ENCODE data around the gene IL17RD. TPM values are rescaled to one million over a fixed set of nuclear protein-coding genes. Genes with fewer than 3 reads are reported as not detected.

The IL17RD gene
- total RNA-seq, 1 donor from 2014 or later: 3.4 TPM

- H3K36me3 ChIP-seq: no peaks in the 10 kb centered on the region
- DNase-seq (ENCODE audit: low spot score in 2 of 2): no peak
- no peak for TF ChIP-seq CTCF (IDR thresholded peaks at IDR 0.05)
- H3K4me3 ChIP-seq: no peak overlapping the region
- H3K4me1 ChIP-seq: peaks cover 0 to 16% of the 10 kb centered on the region in 2 donors
- no peaks in the 10 kb centered on the region for H3K27me3 ChIP-seq
- no peaks in the 10 kb centered on the region for H3K9me3 ChIP-seq
- intact Hi-C loops (cut with DNase I): no loop called here
- H3K27ac ChIP-seq: no peak overlapping the region
Observed at GRCh38 chr3:57066471-57066870, 98.7 kb downstream of the IL17RD start.

- Histone ChIP-seq H3K4me3 (no peak overlapping the region), H3K9me3 (no peaks in the 10 kb centered on the region), H3K4me1 (peaks cover 0 to 16% of the 10 kb centered on the region in 2 donors), H3K27me3 (no peaks in the 10 kb centered on the region), H3K27ac (no peak overlapping the region), H3K36me3 (no peaks in the 10 kb centered on the region)
- intact Hi-C loops (cut with DNase I): no loop called here
- no peak for DNase-seq (ENCODE audit: low spot score in 2 of 2)
- no peak for TF ChIP-seq CTCF (IDR thresholded peaks at IDR 0.05)
Observed at GRCh38 chr3:57065588-57065987, 99.6 kb downstream of the IL17RD start.

GRCh38 chr3:57064572-57064971 lies 100.6 kb downstream of the IL17RD start:
- Histone ChIP-seq H3K4me1 (peaks cover 0 to 18% of the 10 kb centered on the region in 2 donors), H3K27ac (no peak overlapping the region), H3K36me3 (no peaks in the 10 kb centered on the region), H3K27me3 (no peaks in the 10 kb centered on the region), H3K9me3 (no peaks in the 10 kb centered on the region), H3K4me3 (no peak overlapping the region)
- TF ChIP-seq CTCF (IDR thresholded peaks at IDR 0.05): no peak
- no peak for DNase-seq (ENCODE audit: low spot score in 2 of 2)
- intact Hi-C loops (cut with DNase I): no loop called here

- H3K9me3 ChIP-seq: no peaks in the 10 kb centered on the region
- intact Hi-C loops (cut with DNase I): no loop called here
- peaks cover 0 to 18% of the 10 kb centered on the region in 2 donors for H3K4me1 ChIP-seq
- H3K36me3 ChIP-seq: no peaks in the 10 kb centered on the region
- H3K27me3 ChIP-seq: no peaks in the 10 kb centered on the region
- no peak overlapping the region for H3K4me3 ChIP-seq
- no peak overlapping the region for H3K27ac ChIP-seq
- no peak for DNase-seq (ENCODE audit: low spot score in 2 of 2)
- no peak for TF ChIP-seq CTCF (IDR thresholded peaks at IDR 0.05)
Observed at GRCh38 chr3:57064001-57064400, 101.2 kb downstream of the IL17RD start.

- no peak for DNase-seq (ENCODE audit: low spot score in 2 of 2)
- Histone ChIP-seq H3K4me1 (peaks cover 0 to 11% of the 10 kb centered on the region in 2 donors), H3K4me3 (no peak overlapping the region), H3K9me3 (no peaks in the 10 kb centered on the region), H3K36me3 (no peaks in the 10 kb centered on the region), H3K27ac (no peak overlapping the region), H3K27me3 (no peaks in the 10 kb centered on the region)
- intact Hi-C loops (cut with DNase I): no loop called here
- no peak for TF ChIP-seq CTCF (IDR thresholded peaks at IDR 0.05)
Observed at GRCh38 chr3:57063032-57063431, 102.1 kb downstream of the IL17RD start.

GRCh38 chr3:57062101-57062631 lies 103.0 kb downstream of the IL17RD start:
- no peak for DNase-seq (ENCODE audit: low spot score in 2 of 2)
- peaks cover 0 to 6% of the 10 kb centered on the region in 2 donors for H3K4me1 ChIP-seq
- intact Hi-C loops (cut with DNase I): no loop called here
- TF ChIP-seq CTCF (IDR thresholded peaks at IDR 0.05): no peak
- H3K27ac ChIP-seq: peak overlapping the region; percentile 20 to 26
- no peaks in the 10 kb centered on the region for H3K36me3 ChIP-seq
- no peaks in the 10 kb centered on the region for H3K9me3 ChIP-seq
- no peak overlapping the region for H3K4me3 ChIP-seq
- H3K27me3 ChIP-seq: no peaks in the 10 kb centered on the region

Data from ascending aorta (tissue), 2 donors.